GM13976 (cell line): ENCODE results near the gene AQR.

Experiments used
- DNase-seq: peaks from one replicate; pipeline ENCODE4 v3.0.0; 2012; ENCODE audit warnings: low spot score
- in situ Hi-C: fragments of 300-500 bp; cut with MboI; formaldehyde crosslinking; loops from one replicate; pipeline ENCODE4 v1.12.0; 2022; ENCODE audit warnings: low sequenced_read_pairs, mixed read lengths, inconsistent platforms; ENCODE audit not compliant: unreplicated experiment
- TF ChIP-seq, protein P1 (sequence below): IDR thresholded peaks from 2 replicates; pipeline ENCODE4 v1.5.1; 2012; ENCODE audit warnings: borderline replicate concordance, mild to moderate bottlenecking; ENCODE audit not compliant: insufficient read depth; ENCODE audit errors: extremely low read depth, missing control alignments, control extremely low read depth

Gene AQR

DNA sequence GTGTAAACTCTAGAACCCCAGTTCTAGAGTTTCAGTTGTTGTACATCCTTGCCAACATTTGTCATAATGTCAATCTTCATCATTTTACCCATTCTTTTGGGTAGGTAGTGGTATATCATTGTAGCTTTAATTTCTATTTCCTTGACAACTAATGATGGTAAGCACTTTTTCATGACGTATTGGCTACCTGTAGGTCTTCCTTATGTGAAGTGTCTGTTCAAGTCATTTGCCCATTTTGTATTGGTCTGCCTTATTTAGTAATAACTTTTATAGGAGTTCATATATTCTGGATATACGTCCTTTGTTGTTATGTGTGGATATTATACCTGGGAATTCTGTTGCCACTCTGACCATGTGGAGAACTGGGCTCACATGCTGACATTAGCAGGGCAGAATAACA, 100.4 kb downstream of the AQR start:
- DNase-seq: no peak
- TF ChIP-seq, protein P1, sequence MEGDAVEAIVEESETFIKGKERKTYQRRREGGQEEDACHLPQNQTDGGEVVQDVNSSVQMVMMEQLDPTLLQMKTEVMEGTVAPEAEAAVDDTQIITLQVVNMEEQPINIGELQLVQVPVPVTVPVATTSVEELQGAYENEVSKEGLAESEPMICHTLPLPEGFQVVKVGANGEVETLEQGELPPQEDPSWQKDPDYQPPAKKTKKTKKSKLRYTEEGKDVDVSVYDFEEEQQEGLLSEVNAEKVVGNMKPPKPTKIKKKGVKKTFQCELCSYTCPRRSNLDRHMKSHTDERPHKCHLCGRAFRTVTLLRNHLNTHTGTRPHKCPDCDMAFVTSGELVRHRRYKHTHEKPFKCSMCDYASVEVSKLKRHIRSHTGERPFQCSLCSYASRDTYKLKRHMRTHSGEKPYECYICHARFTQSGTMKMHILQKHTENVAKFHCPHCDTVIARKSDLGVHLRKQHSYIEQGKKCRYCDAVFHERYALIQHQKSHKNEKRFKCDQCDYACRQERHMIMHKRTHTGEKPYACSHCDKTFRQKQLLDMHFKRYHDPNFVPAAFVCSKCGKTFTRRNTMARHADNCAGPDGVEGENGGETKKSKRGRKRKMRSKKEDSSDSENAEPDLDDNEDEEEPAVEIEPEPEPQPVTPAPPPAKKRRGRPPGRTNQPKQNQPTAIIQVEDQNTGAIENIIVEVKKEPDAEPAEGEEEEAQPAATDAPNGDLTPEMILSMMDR: no peak
- in situ Hi-C loops: no loop called here

DNA sequence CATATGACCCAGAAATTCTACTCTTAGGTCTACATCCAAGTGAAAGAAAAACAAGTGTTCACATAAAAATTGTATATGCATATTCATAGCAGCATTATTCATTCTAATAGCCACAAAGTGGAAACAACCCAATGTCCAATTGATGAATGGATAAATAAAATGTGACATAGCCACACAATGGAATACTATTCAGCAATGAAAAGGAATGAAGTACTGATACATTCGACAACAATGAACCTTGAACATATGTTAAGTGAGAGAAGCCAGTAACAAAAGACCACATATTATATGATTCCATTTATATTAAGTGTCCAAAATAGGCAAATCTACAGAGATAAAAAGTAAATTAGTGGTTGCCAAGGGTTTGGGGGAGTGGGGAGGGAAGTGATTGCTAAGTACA, 104.0 kb downstream of the AQR start:
- no peak for DNase-seq
- in situ Hi-C loops: no loop called here
- TF ChIP-seq, protein P1: no peak

DNA sequence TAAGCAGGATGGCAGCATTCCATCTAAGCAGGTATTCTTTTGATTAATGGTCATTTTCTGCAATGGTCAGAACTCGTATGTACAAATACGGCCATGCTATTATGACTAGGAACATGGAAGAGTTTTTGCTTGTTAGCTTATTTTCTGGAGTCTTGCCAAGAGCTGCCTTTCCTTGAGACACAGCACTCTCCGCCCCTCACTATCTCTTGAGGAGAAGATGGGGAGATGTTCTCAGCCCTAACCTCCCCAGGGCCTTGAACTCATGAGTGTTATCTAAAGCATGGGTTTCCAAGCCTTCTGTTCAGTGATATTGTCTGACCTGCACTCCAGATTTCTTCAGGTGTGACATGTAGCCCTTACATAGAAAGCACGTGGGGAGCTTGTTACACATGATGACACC, 108.3 kb downstream of the AQR start:
- TF ChIP-seq, protein P1: no peak
- no peak for DNase-seq

DNA sequence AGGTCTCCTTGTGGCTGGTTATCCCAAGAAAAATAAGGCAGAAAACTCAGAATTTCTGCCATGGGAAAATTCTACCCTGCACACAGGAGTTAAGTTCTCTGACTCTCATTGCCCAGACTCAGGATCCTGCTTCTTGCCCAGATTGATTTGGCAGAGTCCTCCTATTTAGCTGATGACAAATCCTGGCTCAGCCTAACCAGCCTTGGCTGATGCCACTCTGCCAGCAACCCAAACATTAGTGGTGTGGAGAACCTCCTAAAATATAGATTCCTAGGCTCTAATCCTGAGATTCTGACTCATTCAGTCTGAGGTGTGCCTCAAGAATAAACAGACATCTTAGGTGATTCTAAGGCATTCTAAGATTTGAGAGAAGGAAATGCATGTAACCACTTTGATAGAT, 113.6 kb downstream of the AQR start:
- no peak for DNase-seq
- in situ Hi-C loops: no loop called here
- TF ChIP-seq, protein P1: no peak

More for the DNA sequence above, 108.3 kb downstream of the AQR start:
- in situ Hi-C loops: no loop called here

DNA sequence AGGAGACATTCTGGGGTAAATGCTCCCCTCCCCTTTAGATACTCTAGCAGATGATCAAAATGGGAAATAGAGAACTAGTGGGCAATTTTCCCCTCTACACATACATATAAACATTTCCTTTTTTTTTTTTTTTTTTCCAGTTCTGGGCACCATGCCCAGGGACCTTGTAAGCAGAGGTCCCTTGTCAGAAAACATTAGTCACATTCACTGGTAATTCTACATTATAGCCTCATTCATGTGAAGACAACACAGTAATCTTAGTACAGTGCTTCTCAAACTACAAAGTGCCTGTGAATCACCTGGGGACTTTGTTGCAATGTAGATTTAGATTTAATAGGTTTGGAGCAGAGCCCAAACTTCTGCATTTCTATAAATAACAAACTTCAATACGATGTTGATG, 114.1 kb downstream of the AQR start:
- TF ChIP-seq, protein P1: no peak
- in situ Hi-C loops: no loop called here
- no peak for DNase-seq

- in situ Hi-C loops: no loop called here
- TF ChIP-seq, protein P1: no peak
- no peak for DNase-seq
Measured at GRCh38 chr15:34854232-34854631, 115.3 kb downstream of the AQR start.
